22Rv1 (cell line): ENCODE measurements around the gene IGFBP7.

Experiments used
- H3K27ac ChIP-seq: fragments of 450-650 bp; 2 replicates; pipeline ENCODE4 v1.5.1; 2017
- ZFX ChIP-seq: fragments of 450-650 bp; IDR thresholded peaks from 2 replicates; pipeline ENCODE4 v1.6.1; 2017; ENCODE audit warnings: antibody characterized with exemption, borderline replicate concordance
- TF ChIP-seq, protein P1 (sequence below): fragments of 450-650 bp; IDR thresholded peaks from 2 replicates; pipeline ENCODE4 v1.5.1; 2017; ENCODE audit warnings: mild to moderate bottlenecking

IGFBP7 gene

DNA sequence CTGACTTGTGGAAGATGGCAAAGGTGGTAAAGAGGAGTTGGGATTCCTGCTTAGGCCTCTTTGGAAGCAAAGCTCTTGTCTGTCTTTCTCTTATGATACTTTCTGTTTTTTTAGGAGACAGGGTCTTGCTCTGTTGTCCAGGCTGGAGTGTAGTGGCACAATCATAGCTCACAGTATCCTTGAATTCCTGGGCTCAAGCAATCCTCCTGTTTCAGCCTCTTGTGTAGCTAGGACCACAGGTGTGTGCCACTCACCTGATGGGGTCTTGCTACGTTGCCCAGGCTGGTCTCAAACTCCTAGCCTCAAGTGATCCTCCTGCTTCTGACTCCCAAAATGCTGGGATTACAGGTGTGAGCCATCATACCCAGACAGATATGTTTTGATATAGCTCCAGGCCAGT lies 19.3 kb upstream of the IGFBP7 start:
- no peak overlapping the region for H3K27ac ChIP-seq

DNA sequence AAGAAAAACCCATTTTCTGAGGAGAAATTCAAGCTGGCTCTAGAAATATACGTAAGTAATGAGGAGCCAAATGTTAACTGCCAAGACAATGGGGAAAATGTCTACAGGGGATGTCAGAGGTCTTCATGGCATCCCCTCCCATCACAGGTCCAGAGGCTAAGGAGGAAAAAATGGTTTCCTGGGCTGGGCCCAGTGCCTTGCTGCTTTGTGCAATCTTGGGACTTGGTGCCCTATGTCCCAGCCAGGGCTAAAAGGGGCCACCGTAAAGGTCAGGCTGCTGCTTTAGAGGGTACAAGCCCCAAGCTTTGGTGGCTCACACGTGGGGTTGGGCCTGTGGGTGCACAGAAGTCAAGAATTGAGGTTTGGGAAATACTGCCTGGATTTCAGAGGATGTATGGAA lies 17.2 kb upstream of the IGFBP7 start:
- H3K27ac ChIP-seq = no peak overlapping the region
- TF ChIP-seq ZFX = no peak
- TF ChIP-seq, protein P1, sequence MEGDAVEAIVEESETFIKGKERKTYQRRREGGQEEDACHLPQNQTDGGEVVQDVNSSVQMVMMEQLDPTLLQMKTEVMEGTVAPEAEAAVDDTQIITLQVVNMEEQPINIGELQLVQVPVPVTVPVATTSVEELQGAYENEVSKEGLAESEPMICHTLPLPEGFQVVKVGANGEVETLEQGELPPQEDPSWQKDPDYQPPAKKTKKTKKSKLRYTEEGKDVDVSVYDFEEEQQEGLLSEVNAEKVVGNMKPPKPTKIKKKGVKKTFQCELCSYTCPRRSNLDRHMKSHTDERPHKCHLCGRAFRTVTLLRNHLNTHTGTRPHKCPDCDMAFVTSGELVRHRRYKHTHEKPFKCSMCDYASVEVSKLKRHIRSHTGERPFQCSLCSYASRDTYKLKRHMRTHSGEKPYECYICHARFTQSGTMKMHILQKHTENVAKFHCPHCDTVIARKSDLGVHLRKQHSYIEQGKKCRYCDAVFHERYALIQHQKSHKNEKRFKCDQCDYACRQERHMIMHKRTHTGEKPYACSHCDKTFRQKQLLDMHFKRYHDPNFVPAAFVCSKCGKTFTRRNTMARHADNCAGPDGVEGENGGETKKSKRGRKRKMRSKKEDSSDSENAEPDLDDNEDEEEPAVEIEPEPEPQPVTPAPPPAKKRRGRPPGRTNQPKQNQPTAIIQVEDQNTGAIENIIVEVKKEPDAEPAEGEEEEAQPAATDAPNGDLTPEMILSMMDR = no peak

More for the DNA sequence above, 19.3 kb upstream of the IGFBP7 start:
- no peak for TF ChIP-seq ZFX
- TF ChIP-seq, protein P1 = no peak

DNA sequence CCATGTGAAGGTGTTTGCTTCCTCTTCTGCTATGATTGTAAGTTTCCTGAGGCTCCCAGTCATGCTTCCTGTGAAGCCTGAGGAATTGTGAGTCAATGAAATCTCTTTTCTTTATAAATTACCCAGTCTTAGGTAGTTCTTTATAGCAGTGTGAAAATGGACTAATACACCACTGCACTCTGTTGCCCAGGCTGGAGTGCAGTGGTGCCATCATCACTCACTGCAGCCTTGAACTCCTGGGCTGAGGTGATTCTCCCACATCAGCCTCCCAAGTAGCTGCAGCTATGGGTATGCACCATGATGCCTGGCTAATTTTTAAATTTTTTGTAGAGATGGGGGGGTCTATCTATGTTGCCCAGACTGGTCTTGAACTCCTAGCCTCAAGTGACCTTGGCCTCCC lies 15.8 kb upstream of the IGFBP7 start:
- no peak overlapping the region for H3K27ac ChIP-seq

DNA sequence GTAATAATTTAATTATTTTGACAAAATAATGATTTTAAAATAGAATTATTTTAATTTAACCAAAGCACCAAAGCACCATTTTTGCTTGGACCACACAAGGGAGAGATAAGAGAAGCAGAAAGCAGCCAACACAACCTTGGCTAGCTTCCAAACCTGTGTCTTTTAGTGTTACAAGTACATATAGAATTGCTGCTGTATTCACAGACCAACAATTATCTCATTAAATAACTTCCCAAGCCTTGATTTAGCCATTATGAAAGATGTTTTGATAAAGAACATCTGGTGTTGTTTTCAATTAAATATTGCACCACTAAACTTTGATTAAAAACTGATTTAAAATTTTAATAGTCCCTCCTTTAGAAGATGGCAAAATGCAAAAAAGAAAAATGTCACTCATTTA lies 14.0 kb upstream of the IGFBP7 start:
- TF ChIP-seq ZFX = no peak
- TF ChIP-seq, protein P1 = no peak
- H3K27ac ChIP-seq = no peak overlapping the region

More for the DNA sequence above, 15.8 kb upstream of the IGFBP7 start:
- TF ChIP-seq, protein P1 = no peak
- no peak for TF ChIP-seq ZFX

DNA sequence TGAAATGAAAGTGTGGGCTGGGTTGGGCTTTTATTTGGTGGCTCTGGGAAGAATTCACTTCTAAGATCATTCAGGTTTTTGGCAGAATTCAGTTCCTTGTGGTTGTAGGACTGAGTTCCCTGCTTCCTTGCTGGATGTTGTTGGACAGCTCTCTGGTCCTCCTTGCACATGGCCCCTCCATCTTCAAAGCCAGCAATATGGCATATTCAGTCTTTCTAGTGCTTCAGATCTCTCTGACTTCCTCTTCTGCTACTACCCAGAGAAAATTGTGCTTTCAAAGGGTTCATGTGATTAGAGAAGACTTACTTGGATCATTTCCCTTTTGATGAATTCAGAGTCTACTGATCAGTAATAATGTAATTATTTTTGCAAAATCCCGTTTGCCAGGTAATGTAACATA lies 12.8 kb upstream of the IGFBP7 start:
- no peak for TF ChIP-seq ZFX
- TF ChIP-seq, protein P1 = no peak
- no peak overlapping the region for H3K27ac ChIP-seq

DNA sequence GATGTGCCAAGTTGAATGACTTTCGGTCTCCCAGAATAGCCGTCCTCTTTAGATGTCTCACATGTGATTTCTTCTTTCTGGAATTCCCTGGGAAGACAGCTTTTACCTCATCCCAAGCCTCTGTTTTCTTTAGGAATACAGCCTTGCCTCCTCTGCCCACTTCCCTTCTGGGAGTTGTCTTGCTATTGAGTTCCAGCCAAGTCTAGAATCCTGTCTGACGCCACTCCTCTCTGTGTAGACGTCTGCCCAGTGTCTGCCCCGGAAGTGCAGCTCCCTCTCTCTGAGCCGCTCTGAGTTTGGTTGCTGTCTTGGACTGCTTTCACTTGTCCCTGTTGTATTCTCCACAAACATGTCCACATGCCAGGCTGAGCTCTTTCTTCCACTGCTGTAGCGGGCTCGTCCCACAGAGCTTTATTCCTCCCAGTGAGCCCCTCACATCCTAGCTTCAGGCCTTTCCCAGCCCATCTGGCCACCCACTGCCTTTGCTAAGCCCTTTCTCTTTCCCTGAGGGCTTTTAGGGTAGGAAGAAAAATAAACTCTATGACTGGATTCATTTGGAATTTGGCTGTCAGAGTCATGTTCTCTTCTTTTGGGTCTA lies 9.0 kb upstream of the IGFBP7 start:
- H3K27ac ChIP-seq = no peak overlapping the region
- TF ChIP-seq, protein P1 = no peak
- no peak for TF ChIP-seq ZFX

DNA sequence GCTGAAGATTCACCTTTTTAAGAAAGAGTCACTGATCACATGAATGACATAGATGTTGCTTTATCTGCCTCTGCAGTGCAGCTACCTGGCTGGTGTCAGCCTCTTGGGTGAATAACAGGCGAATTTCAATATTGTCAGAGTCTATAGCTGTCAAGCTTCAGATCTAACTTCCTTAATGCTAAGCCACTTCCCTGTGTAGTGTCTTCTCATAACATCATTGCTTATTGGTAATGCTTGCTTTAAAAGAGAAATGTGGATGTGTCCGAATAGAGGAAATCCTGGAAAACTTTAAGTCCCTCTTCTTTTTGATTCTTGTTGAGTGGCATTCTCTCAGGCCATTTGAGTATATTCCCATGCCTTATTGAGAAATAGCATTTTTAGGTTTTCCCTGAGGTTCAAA lies 7.3 kb upstream of the IGFBP7 start:
- TF ChIP-seq, protein P1 = no peak
- no peak for TF ChIP-seq ZFX

More for the DNA sequence above, 7.3 kb upstream of the IGFBP7 start:
- no peak overlapping the region for H3K27ac ChIP-seq
